Cardiac septum (tissue), 1 donor: ENCODE data around the gene LPIN1. TPM values are rescaled to one million over a fixed set of nuclear protein-coding genes. Genes with fewer than 3 reads are reported as not detected.
"Not testable (repeated sequence)": the region's sequence is repeated elsewhere in the genome, so short reads cannot be mapped to it uniquely, and the experiment has no call there.

Experiments
- DNase-seq: peaks from one replicate; pipeline ENCODE4 v3.0.0-alpha.2; 2020; ENCODE audit warnings: low spot score
- intact Hi-C: fragments of 100-400 bp; cut with DNase I; formaldehyde crosslinking; loops from one replicate; pipeline ENCODE4 v1.14.0; 2022
- total RNA-seq: library from RNA; stranded (reverse); fragmentation: NEBNext Ultra II Directional; extraction: Animal tissue kit (Norgen Biotek cat#: 25700); gene quantifications from one replicate; pipeline ENCODE4 v1.2.1, GENCODE V29; 2021
- donor health status: DM: no; HTN: no; CAD: no.

Gene LPIN1
- total RNA-seq, 1 donor from 2014 or later = 27.8 TPM

DNA sequence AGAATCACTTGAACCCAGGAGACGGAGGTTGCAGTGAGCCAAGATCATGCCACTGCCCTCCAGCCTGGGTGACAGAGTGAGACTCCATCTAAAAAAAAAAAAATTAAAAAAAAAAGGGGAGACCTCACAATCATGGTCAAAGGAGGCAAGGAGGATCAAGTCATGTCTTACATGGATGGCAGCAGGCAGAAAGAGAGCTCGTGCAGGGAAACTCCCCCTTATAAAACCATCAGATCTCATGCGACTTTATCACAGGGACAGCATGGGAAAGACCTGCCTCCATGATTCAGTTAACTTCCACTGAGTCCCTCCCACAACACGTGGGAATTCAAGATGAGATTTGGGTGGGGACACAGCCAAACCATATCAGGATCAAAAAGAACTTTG lies 75.9 kb downstream of the LPIN1 start:
- intact Hi-C loops, DNase-seq: not testable (repeated sequence)

DNA sequence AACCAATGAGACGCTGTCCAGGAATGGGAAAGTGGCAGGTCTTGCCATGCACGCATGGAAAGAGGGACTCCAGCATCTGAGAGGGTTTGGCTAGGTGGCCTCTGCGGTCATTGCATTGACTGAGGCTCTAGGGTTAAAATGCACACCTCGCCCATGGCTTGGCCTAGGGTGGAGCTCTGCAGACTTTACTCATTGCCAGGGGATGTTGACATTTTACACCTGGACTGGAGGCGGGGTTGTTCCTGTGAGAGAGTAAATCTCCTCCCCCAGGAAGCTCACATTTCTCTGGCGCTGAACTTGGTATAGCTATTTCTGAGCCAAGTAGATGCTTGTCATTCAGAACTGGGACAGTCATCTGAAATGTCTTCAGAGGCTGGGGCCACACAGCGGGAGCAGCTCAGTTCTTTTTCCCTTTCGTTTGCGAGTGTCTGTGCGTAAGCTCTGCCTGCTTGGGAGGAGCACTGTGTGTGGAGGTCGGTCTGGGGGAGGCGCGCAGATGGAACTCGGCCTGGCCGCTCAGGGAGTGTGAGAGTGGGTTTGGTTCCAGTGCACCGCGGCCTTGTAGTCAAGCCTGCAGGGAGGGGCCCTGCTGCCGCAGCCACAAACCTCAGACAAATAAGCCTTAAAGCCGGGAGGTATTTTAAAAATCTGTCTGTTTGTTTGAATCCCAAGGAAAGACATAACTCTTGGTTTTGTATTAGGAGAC lies 76.5 kb downstream of the LPIN1 start:
- DNase-seq = no peak
- intact Hi-C loops = no loop called here

DNA sequence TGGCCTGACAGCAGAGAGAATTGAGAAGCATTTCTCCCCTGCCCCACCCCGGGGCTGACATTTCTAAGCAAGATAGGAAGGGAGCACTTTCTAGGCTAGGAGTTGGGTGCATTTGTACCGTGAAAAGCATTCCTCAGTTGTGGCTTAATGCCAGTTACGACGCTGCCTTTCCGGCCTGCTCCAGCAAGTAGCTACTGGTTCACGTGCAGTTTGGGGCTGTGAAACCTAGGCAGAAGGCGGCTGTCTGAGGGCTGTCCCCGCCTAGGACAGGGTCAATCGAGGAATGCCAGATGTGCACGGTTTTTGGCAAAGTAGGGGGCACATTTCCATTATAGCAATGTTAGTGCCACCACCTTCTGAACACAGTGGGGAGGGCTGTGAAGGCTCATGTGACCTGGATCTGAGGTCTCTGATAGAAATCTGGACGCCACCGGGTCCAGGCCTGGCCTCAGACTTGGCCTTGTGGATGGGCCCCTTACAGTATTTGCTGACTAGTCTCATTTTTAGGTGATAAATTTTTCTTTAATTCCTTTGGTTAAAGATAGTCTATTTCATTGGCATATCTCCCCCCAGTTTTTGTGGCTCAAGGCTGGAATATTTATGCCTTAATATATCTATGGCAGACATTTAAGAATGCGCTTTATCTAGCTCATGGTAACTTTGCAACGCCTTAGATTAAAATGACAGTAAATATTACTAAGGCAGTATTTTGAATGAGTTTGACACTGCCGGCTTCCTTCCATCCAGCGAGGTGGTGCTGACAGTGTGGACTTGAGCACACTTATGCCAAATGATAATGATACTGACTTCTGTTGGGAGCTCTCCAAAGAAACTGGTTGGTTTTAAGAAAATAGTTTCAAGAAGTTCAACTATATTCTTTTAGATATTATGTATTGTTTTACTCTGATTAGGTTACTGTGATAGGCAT lies 78.7 kb downstream of the LPIN1 start:
- DNase-seq = no peak
- intact Hi-C loops = loop anchor here (5.0 kb wide), 2 partner anchors 492 to 1112 kb away; no protein-coding TSS in a partner anchor

DNA sequence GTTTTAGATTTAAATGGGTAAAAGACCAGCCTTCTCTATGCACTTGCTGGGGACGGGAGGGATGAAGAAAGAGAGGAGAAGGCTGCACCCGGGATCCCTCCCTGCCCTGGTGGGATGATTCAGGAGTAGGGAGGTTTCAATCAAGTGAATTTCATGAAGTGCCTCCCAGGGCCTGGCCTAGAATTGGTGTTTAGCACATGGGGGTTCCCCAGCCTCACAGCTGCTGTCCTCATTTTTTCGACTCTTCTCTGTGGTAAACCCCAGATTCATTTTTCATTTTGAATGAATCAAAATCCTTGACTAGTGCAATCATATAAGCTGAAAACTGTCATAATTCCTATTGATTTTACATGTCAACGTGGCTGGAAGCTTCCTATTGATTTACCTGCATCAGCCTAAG lies 81.1 kb downstream of the LPIN1 start:
- no peak for DNase-seq
- intact Hi-C loops = loop anchor here (5.0 kb wide), 2 partner anchors 490 to 1110 kb away; no protein-coding TSS in a partner anchor

DNA sequence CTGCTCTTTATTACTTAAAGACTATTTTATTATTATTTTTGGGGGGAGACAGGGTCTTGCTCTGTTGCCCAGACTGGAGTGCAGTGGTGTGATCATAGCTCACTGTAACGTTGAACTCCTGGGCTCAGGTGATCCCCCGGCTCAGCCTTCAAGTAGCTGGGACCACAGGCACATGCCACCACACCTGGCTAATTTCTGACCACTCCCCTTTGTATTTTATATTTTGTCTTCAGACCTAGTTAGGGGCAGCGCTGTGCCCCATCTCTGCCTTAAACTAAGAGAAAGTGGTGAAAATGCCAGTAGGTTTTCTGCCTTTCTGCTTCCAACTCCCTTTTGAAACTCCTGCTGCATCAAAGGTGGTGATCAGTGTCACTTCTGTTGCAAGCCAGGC lies 82.5 kb downstream of the LPIN1 start:
- no peak for DNase-seq
- intact Hi-C loops = loop anchor here (1.0 to 5.0 kb wide), 3 partner anchors 488 to 1178 kb away; no protein-coding TSS in a partner anchor

DNA sequence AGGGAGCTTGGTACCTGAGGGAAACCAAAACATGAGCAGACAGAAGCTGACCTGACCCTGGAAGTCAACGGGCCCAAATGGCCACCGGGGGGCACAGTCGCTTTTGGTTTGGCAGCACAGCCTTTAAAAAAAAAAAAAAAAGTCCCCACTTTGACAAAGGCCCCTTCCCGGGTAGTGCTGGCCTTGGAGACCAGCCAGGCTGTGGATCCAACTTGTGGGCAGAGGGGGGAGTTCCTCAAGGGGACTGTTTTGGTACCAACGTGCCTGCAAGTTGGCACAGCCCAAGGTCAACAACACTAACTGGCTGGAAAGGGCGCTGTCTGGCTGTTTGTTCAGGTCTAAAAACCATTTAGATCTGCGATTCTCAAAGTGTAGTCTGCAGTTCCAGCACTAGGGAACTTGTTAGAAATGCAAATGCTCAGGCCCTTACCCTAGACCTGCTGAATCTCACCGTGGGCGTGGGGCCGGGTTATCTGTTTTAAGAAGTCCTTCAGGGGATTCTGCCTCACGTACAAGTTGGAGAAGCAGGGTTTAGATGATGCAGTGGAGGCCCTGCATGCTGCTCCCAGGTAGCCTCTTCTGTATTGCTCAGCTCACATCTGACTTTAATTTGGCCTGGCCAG lies 83.0 kb downstream of the LPIN1 start:
- peak; percentile 84 for DNase-seq
- intact Hi-C loops = loop anchor here (1.0 to 5.0 kb wide), 3 partner anchors 488 to 1178 kb away; no protein-coding TSS in a partner anchor

DNA sequence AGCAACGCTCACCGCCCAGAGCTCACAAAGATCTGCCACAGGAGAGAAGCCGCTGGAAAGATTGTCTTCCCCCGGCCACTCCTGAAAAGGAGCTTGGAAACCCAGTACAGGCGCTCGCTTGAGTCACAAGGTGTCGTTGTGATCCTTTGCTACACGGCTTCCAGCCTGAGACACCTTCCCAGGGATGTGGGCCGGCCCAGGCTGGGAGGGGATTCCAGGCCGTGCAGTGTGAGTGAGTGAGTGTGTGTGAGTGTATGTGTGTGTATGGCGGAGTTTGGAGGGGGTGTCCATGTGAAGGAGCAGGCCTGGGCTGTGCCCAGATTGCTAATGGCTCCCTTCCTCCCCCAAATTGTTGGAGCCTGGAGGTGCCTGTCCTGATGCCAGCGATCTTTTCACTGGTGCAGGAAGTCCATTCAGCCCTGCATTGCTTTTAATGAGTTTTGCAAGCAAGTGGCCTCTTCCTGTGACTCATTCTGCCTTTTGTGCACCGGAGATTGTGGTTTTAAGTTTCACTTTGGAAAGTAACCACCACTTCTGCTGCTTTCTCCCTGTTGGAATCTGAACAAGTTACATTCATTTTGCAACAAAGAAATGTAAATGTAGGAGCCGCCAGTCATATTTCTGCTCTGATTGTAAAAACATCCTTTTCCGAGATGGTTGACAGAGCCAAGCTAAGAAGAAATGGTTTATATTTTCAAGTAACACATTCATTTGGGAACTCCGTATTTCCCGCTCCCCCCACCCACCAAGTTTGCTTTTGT lies 83.7 kb downstream of the LPIN1 start:
- intact Hi-C loops = loop anchor here (1.0 to 10.0 kb wide), 5 partner anchors 487 to 1177 kb away; partner anchors contain the start of gene TRIB2
- DNase-seq = no peak

DNA sequence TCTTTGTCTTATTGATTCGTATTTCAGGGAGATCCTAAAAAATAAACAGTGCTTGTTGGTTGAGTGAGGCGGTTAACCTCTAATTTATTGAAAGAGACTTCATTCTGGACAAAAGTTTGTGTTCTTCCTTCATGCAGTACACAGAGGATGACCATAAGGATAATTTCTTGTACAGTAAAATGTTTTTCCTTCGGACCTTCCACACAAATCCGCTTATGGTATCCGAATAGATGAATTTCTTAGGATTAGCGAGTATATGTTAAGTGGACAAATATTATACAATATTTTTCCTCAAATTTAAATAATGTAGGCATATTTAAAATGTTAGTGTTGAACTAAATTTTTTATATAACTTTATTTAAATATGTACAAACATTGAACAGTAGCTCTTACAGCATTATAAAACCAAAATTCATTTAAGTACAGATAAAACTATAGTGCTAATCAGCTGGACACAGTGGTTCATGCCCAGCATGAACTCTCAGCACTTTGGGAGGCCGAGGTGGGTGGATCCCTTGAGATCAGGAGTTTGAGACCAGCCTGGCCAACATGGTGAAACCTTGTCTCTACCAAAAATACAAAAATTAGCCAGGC lies 84.4 kb downstream of the LPIN1 start:
- DNase-seq = no peak
- intact Hi-C loops = loop anchor here (2.0 to 10.0 kb wide), 2 partner anchors 886 to 964 kb away; partner anchors contain the start of gene TRIB2

DNA sequence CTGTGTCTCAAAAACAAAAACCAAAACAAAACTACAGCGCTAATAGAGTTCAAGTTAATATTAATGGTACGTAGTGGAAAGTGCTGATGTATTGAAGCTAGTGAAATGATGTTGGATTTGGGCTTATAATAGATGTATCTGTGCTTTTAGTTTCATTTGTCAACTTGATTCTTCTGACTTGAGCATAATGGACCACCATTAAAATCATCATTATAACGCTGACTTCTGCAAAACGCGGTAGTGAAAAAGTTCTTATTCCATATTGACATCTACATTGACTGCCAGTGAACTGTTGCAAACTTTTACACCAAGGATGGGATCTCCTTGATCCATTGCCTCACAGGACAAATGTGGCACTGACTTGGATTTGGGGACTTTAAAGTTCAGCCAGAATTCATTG lies 85.0 kb downstream of the LPIN1 start:
- DNase-seq = no peak
- intact Hi-C loops = loop anchor here (2.0 to 10.0 kb wide), 2 partner anchors 885 to 963 kb away; partner anchors contain the start of gene TRIB2

DNA sequence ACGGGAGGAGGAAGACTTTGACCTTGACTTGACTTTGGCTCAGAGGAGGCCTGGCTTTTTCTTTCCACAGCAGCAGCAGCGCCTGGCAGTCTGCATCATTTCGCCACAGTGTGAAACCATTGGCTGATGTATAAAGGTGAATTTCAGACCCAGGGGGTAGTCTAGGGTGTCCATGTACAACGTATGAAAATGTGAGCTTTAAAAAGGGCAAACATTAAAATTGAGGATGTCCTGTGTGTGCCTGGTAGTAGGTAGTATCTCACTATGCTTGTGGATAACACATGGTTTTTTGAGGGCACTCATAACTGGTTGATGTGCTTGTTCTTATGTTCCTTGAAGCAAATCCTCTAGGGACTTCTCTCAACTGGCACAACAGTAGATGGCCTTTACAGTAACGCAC lies 86.1 kb downstream of the LPIN1 start:
- DNase-seq = no peak
- intact Hi-C loops = loop anchor here (10.0 kb wide), 1 partner anchor 962 kb away; no protein-coding TSS in a partner anchor

DNA sequence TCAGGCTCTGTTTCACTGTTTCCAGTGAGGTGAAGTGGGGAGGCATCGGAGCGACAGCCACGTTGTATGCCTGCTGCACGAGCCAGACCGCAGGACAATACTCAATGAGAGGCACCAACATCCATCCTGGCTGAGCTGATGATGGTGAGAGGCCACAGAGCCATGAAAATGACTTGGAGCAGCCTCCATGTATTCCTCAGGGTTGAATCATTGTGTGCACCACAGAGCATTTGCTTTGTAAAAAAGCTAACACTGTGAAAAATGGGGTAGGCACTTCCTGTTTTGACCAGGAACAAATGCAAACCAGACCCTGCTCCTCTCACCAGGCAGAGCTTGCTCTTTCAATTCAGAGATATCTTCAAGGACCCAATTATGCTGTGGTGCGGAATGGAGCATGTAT lies 87.2 kb downstream of the LPIN1 start:
- intact Hi-C loops = loop anchor here (10.0 kb wide), 1 partner anchor 961 kb away; no protein-coding TSS in a partner anchor
- DNase-seq = no peak

DNA sequence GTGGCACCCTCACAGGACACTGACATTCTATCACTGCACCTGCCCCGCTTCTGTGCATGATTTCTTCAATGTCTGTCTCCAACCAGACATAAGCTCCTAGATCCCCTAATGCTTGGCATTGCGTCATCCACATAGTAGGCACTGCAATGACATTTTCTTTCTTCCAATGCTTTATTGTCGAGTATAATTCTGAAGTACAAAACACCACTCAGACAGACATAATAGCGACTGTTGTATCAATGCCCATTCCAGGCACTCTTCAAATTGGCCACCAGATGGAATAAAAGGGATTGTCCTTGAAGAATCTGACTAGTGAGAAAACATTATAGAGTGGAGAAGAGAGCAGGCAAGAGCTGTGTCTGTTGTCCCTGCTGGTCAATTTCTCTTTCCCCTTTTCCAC lies 89.0 kb downstream of the LPIN1 start:
- intact Hi-C loops = loop anchor here (10.0 kb wide), 1 partner anchor 959 kb away; no protein-coding TSS in a partner anchor
- no peak for DNase-seq

DNA sequence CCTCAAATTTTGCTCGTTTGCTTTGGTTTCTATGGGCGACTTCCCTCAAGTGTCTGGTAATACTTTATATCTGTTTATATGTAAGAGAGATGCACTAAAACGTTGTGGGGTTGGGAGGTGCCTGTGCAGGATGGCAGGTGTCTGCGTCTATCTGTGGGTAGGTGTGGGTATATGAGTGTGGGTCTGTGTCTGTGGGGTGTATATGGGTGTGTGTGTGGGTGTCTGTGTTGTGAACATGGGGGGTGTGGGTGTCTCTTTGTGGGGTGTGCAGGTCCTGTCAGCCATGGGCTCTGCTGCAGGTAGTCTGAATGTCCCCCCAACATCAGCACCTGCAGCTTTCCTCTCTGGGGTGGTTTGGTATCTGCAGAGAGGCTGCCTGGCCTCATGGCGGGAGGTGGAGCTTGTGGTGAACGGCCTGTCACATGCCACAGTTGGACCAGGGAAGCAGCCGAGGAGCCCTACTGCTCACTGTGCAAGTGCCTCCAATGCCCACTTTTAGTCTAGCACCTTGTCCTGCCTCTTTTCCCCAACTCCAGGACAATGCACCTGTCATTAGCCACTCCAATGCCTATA lies 90.3 kb downstream of the LPIN1 start:
- intact Hi-C loops = loop anchor here (10.0 kb wide), 1 partner anchor 958 kb away; no protein-coding TSS in a partner anchor
- DNase-seq = no peak

DNA sequence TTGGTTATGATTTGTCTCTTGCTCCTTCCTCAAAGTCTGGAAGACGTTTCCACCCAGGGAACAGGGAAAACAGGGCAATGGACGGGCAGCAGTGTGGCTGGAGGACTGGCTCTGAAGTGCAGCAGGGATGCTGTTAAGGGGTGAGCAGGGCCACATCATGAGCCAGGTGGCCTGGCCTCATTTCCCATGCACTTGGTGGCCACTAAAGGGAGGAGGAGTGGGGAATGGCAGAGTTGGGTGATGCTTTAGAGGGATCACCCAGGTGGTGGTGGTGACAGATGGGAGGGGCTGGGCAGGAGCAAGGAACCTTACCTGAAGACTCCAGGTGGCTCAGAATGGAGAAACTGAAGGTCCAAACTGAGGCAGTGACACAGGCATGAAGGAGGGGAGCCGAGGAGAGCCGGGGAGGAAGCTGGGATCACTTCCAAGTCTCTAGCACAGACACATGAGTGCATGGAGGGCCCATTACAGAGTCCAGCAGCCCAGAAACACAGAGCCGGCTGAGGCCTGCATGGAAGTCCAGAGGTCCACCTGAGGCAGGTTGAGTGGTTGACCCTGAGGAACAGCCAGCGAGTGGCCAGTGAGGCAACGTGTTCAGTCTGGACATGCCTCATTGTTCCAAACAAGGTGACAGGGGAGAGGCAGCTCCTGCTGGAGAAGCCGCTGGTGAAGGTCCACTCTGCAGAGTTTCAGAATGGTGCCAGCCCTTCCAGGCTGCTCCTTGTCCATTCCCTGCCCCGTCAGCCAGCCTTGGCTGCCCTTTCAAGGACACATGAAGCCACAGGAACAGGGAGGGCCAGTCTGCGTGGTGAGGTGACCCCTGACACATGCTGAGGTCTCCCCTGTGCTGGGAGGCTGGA lies 91.7 kb downstream of the LPIN1 start:
- no peak for DNase-seq
- intact Hi-C loops = loop anchor here (10.0 kb wide), 1 partner anchor 957 kb away; no protein-coding TSS in a partner anchor

DNA sequence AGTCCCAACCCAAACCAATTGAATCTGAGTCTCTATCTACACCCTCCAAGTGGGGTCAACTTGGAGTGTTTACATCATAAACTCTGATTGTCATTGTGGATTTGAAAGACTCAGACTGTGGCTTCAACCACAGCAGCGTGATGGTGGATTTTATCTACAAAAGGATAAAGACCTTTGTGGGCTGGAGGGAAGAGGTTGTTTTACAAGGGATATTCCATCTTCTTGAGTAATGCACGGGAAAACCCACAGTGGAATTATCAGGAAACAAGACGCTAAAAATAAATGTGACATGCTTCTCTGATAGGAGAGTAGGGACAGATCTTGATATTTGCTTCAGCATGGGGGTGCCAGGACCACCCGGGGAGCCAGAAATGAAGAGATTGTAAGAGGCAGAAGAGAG lies 93.5 kb downstream of the LPIN1 start:
- intact Hi-C loops = loop anchor here (10.0 kb wide), 1 partner anchor 955 kb away; no protein-coding TSS in a partner anchor
- DNase-seq = no peak

DNA sequence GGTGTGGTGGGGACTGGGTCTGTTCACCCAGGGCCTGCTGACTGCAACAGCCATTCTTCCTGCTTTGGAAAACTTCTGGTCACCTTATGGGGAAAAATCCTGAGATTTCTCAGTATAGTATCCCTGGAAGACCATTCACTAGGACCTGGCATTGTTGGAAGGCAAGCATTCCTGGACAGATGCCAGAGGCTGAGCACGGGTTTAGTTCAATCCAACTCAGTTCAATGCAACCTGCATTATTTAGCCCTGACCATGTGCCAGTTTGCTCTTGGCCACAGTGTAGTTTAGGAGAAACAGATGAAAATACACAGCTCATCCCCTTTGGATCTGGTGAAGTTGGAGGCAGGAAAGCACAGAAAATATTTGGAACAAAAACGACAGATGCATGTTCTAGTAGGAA lies 95.9 kb downstream of the LPIN1 start:
- DNase-seq = peak; percentile 20
- intact Hi-C loops = no loop called here

DNA sequence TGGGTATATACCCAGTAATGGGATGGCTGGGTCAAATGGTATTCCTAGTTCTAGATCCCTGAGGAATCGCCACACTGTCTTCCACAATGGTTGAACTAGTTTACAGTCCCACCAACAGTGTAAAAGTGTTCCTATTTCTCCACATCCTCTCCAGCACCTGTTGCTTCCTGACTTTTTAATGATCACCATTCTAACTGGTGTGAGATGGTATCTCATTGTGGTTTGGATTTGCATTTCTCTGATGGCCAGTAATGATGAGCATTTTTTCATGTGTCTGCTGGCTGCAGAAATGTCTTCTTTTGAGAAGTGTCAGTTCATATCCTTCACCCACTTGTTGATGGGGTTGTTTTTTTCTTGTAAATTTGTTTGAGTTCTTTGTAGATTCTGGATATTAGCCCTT lies 98.4 kb downstream of the LPIN1 start:
- intact Hi-C loops, DNase-seq: not testable (repeated sequence)
